Calu3 (cell line): ENCODE measurements around the gene AGPAT4. TPM values are rescaled to one million over a fixed set of nuclear protein-coding genes. Genes with fewer than 3 reads are reported as not detected.

Source experiments
- BruUV-seq: library from RNA; stranded (reverse); fragments of 400-500 nt; replicated peaks from 2 replicates; lab custom pipeline; 2021; lab: Mats Ljungman, UMichigan
- CTCF ChIA-PET: fragments of 300-600 bp; sonication (Branson Sonifier 250); formaldehyde crosslinking; loops from one replicate; lab custom pipeline; 2022; ENCODE audit warnings: antibody characterized with exemption; lab: Charles Lee
- DNase-seq: peaks from one replicate; pipeline ENCODE4 v3.0.0; 2022
- H3K27ac Mint-ChIP-seq: one replicate; pipeline ENCODE4 v1.8.0; 2022; ENCODE audit warnings: mixed read lengths; ENCODE audit not compliant: unreplicated experiment
- H3K27me3 Mint-ChIP-seq: one replicate; pipeline ENCODE4 v1.8.0; 2022; ENCODE audit warnings: mixed read lengths; ENCODE audit not compliant: unreplicated experiment
- H3K36me3 Mint-ChIP-seq: one replicate; pipeline ENCODE4 v1.8.0; 2022; ENCODE audit warnings: mild to moderate bottlenecking, moderate library complexity, mixed read lengths; ENCODE audit not compliant: insufficient read depth, unreplicated experiment
- H3K4me1 Mint-ChIP-seq: one replicate; pipeline ENCODE4 v1.8.0; 2022; ENCODE audit warnings: mild to moderate bottlenecking, low read depth, mixed read lengths; ENCODE audit not compliant: unreplicated experiment
- H3K4me3 Mint-ChIP-seq: one replicate; pipeline ENCODE4 v1.8.0; 2022; ENCODE audit warnings: mild to moderate bottlenecking, low read depth, moderate library complexity, mixed read lengths; ENCODE audit not compliant: unreplicated experiment
- H3K9me3 Mint-ChIP-seq: one replicate; pipeline ENCODE4 v1.8.0; 2022; ENCODE audit warnings: low read depth, mixed read lengths; ENCODE audit not compliant: unreplicated experiment
- intact Hi-C: fragments of 100-400 bp; cut with micrococcal nuclease; formaldehyde crosslinking; loops from one replicate; pipeline ENCODE4 v1.10.0; 2022; ENCODE audit not compliant: unreplicated experiment
- total RNA-seq: library from RNA; stranded (reverse); gene quantifications from 2 replicates; pipeline ENCODE4 v1.2.3, GENCODE V29; 2022
- TF ChIP-seq, protein P1 (sequence below): fragments of 200-600 bp; IDR thresholded peaks from one replicate; pipeline ENCODE4 v1.8.0; 2022; ENCODE audit warnings: antibody characterized with exemption; ENCODE audit not compliant: unreplicated experiment

The AGPAT4 gene
- total RNA-seq, 1 experiment from 2014 or later: 11.3 TPM

DNA sequence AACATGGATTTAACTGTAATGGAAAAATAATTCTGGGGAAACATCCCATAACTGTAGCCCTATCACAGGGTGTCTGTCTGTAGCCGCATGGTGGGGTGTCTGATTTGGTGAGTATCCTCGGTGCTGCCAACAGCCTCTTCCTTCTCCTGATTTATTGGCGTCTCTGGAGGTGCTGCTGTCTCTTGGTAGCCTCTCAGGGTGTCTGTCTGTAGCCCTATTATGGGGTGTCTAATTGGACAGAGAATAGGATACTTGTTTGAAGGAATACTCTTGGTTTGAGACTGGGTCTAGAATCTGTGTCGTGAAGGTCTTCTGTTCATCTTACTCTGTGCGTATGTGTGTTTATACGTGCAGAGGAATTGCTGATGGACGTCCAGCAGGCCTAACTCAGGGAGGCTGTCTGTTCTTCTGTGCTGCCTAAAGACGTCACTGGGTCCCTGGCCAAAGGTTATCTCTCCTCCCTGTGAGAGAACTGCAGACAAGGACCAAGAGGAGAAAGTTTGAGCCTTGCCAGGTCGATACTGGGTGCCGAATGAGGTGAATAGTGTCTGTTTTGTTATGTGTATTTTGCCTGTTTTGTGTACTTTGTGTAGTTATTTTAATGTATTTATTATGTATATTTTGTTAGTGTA lies 18.9 kb upstream of the AGPAT4 start:
- H3K4me1 Mint-ChIP-seq: peaks cover 2% of the 10 kb centered on the region
- no peaks in the 10 kb centered on the region for H3K27me3 Mint-ChIP-seq
- no peak overlapping the region for H3K4me3 Mint-ChIP-seq
- H3K27ac Mint-ChIP-seq: no peak overlapping the region
- intact Hi-C loops: no loop called here
- H3K36me3 Mint-ChIP-seq: no peaks in the 10 kb centered on the region
- CTCF ChIA-PET: no interaction called here
- no peaks in the 10 kb centered on the region for H3K9me3 Mint-ChIP-seq
- no peak for DNase-seq
- no TSS peak for BruUV-seq
- TF ChIP-seq, protein P1, sequence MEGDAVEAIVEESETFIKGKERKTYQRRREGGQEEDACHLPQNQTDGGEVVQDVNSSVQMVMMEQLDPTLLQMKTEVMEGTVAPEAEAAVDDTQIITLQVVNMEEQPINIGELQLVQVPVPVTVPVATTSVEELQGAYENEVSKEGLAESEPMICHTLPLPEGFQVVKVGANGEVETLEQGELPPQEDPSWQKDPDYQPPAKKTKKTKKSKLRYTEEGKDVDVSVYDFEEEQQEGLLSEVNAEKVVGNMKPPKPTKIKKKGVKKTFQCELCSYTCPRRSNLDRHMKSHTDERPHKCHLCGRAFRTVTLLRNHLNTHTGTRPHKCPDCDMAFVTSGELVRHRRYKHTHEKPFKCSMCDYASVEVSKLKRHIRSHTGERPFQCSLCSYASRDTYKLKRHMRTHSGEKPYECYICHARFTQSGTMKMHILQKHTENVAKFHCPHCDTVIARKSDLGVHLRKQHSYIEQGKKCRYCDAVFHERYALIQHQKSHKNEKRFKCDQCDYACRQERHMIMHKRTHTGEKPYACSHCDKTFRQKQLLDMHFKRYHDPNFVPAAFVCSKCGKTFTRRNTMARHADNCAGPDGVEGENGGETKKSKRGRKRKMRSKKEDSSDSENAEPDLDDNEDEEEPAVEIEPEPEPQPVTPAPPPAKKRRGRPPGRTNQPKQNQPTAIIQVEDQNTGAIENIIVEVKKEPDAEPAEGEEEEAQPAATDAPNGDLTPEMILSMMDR: no peak

DNA sequence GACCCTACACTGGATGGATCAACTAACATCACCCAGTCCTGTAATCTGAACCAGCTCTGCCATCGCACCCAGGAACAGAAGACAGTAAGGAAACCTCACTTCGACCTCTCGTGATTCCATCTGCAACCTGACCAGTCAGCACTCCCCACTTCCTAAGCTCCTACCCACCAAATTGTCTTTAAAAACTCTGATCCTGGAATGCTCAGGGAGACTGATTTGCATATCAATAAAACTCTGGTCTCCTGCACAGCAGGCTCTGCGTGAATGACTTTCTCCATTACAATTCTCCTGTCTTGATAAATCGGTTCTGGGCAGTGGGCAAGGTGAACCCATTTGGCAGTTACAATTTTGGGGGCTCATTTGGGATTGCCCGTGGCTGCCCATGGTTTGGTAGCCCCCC lies 18.3 kb upstream of the AGPAT4 start:
- Mint-ChIP-seq H3K9me3 (no peaks in the 10 kb centered on the region), H3K4me1 (peaks cover 9% of the 10 kb centered on the region), H3K36me3 (no peaks in the 10 kb centered on the region), H3K4me3 (no peak overlapping the region), H3K27me3 (no peaks in the 10 kb centered on the region), H3K27ac (no peak overlapping the region)
- intact Hi-C loops: no loop called here
- DNase-seq: no peak
- CTCF ChIA-PET: no interaction called here
- BruUV-seq: no TSS peak
- TF ChIP-seq, protein P1: no peak

DNA sequence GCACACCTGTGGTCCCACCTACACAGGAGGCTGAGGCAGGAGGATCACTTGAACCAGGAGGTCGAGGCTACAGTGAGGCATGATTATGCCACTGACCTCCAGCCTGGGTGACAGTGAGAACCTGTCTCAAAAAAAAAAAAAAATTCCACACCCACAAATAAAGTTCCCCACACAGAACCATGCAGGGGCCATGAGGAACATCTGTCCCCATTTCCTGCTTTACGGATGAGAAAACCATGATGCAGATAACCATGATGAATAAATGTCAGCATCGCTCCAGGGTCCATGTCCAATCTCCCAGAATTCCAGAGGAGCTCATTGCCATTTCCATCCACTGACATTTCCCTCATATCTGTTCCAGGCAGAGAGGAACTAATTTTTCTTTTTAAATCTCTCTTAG lies 16.9 kb upstream of the AGPAT4 start:
- Mint-ChIP-seq H3K36me3 (no peaks in the 10 kb centered on the region), H3K9me3 (no peaks in the 10 kb centered on the region), H3K4me3 (no peak overlapping the region), H3K4me1 (peaks cover 23% of the 10 kb centered on the region), H3K27me3 (no peaks in the 10 kb centered on the region), H3K27ac (no peak overlapping the region)
- intact Hi-C loops: no loop called here
- CTCF ChIA-PET: no interaction called here
- DNase-seq: no peak
- no TSS peak for BruUV-seq
- TF ChIP-seq, protein P1: no peak

DNA sequence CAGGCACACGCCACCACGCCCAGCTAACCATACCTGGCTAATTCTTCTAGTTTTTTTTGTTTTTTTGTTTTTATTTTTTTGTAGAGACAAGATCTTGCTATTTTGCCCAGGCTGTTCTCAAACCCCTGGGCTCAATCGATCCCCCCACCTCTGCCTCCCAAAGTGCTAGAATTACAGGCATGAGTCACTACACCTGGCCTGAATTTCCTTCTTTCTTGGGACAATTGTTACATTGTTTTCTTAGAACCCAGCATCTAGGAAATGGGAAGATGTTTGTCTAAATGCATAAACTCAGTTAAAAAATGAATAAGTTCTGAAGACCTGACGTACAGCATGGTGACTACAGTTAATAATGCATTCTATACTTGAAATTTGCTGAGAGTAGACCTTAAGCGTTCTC lies 10.8 kb upstream of the AGPAT4 start:
- H3K27ac Mint-ChIP-seq: no peak overlapping the region
- CTCF ChIA-PET: no interaction called here
- BruUV-seq: no TSS peak
- peaks cover 6% of the 10 kb centered on the region for H3K9me3 Mint-ChIP-seq
- DNase-seq: peak; percentile 53
- intact Hi-C loops: no loop called here
- H3K4me1 Mint-ChIP-seq: peaks cover 38% of the 10 kb centered on the region
- TF ChIP-seq, protein P1: no peak
- H3K27me3 Mint-ChIP-seq: no peaks in the 10 kb centered on the region
- no peak overlapping the region for H3K4me3 Mint-ChIP-seq
- H3K36me3 Mint-ChIP-seq: no peaks in the 10 kb centered on the region
